HG03280 (cell line): Measurements from ENCODE around the gene CMTR1.
"Not testable (repeated sequence)": the region's sequence is repeated elsewhere in the genome, so short reads cannot be mapped to it uniquely, and the experiment has no call there.

Experiments used
- ATAC-seq: cut with Tn5 transposase; IDR thresholded peaks from one replicate; pipeline ENCODE4 v1.9.1; 2021; ENCODE audit warnings: mild to moderate bottlenecking, moderate library complexity; ENCODE audit not compliant: unreplicated experiment

CMTR1 gene

GRCh38 chr6:37432916-37433656 lies at the start of gene CMTR1:
CMTR1 (plus strand) TSS chr6:37433221; CDS start chr6:37435630, 2,409 bp downstream.
- peak; percentile 92 for ATAC-seq

GRCh38 chr6:37388578-37388977 lies 44.4 kb upstream of the CMTR1 start:
- ATAC-seq = no peak

GRCh38 chr6:37389857-37390256 lies 43.2 kb upstream of the CMTR1 start:
- no peak for ATAC-seq

- ATAC-seq = no peak
Measured at GRCh38 chr6:37391120-37391519, 41.9 kb upstream of the CMTR1 start.

GRCh38 chr6:37392821-37393220 lies 40.2 kb upstream of the CMTR1 start:
- no peak for ATAC-seq

GRCh38 chr6:37393381-37393929 lies 39.6 kb upstream of the CMTR1 start:
- no peak for ATAC-seq

GRCh38 chr6:37396571-37397180 lies 36.3 kb upstream of the CMTR1 start:
- ATAC-seq = no peak

GRCh38 chr6:37399131-37399530 lies 33.9 kb upstream of the CMTR1 start:
- no peak for ATAC-seq

- ATAC-seq = no peak
Measured at GRCh38 chr6:37399795-37400490, 33.1 kb upstream of the CMTR1 start.

GRCh38 chr6:37401658-37402057 lies 31.4 kb upstream of the CMTR1 start:
- not testable (repeated sequence) for ATAC-seq

GRCh38 chr6:37406726-37407341 lies 26.2 kb upstream of the CMTR1 start:
- no peak for ATAC-seq

- ATAC-seq = no peak
Measured at GRCh38 chr6:37407948-37408347, 25.1 kb upstream of the CMTR1 start.

GRCh38 chr6:37409501-37409900 lies 23.5 kb upstream of the CMTR1 start:
- ATAC-seq = no peak

- ATAC-seq = no peak
Measured at GRCh38 chr6:37417393-37417792, 15.6 kb upstream of the CMTR1 start.

- ATAC-seq = no peak
Measured at GRCh38 chr6:37418722-37419121, 14.3 kb upstream of the CMTR1 start.

- ATAC-seq = no peak
Measured at GRCh38 chr6:37426058-37426944, 6.7 kb upstream of the CMTR1 start.

- ATAC-seq = no peak
Measured at GRCh38 chr6:37426945-37427510, 6.0 kb upstream of the CMTR1 start.

- ATAC-seq = no peak
Measured at GRCh38 chr6:37429352-37429750, 3.7 kb upstream of the CMTR1 start.

GRCh38 chr6:37432590-37432915 lies 468 bp upstream of the CMTR1 start:
- ATAC-seq = no peak

GRCh38 chr6:37433657-37434271 lies 743 bp downstream of the CMTR1 start:
- peak; percentile 30 for ATAC-seq
